Neuronal stem cell (in vitro differentiated cells): ENCODE results near the gene SRGN.
A peak's percentile ranks its signal among the peaks of the same experiment; 100 is the strongest.

Experiments
- DNase-seq: peaks from one replicate; pipeline ENCODE4 v3.0.0-alpha.2; 2013; ENCODE audit warnings: low spot score
- H2AFZ ChIP-seq: one replicate; pipeline ENCODE4 v1.6.1; 2013; ENCODE audit warnings: mild to moderate bottlenecking, low read length, inconsistent platforms
- H2AK5ac ChIP-seq: 2 replicates; pipeline ENCODE4 v1.6.1; 2013; ENCODE audit warnings: low read depth, mild to moderate bottlenecking, inconsistent platforms, low read length, moderate library complexity, mixed read lengths
- H2BK120ac ChIP-seq: 2 replicates; pipeline ENCODE4 v1.6.1; 2013; ENCODE audit warnings: low read depth, mild to moderate bottlenecking, inconsistent platforms, low read length, moderate library complexity, mixed read lengths
- H2BK12ac ChIP-seq: one replicate; pipeline ENCODE4 v1.6.1; 2013; ENCODE audit warnings: low read length, inconsistent platforms
- H2BK15ac ChIP-seq: 2 replicates; pipeline ENCODE4 v1.6.1; 2013; ENCODE audit warnings: mild to moderate bottlenecking, low read length, inconsistent platforms, mixed read lengths
- H2BK5ac ChIP-seq: one replicate; pipeline ENCODE4 v1.6.1; 2013; ENCODE audit warnings: inconsistent platforms, mild to moderate bottlenecking, low read length, moderate library complexity
- H3K14ac ChIP-seq: one replicate; pipeline ENCODE4 v1.6.1; 2013; ENCODE audit warnings: low read length, inconsistent platforms
- H3K18ac ChIP-seq: 2 replicates; pipeline ENCODE4 v1.6.1; 2013; ENCODE audit warnings: low read length, inconsistent platforms
- H3K23ac ChIP-seq: 2 replicates; pipeline ENCODE4 v1.6.1; 2013; ENCODE audit warnings: low read depth, mild to moderate bottlenecking, mixed read lengths, low read length, inconsistent platforms; ENCODE audit not compliant: poor library complexity
- H3K27ac ChIP-seq: replicated peaks from 3 replicates; pipeline ENCODE4 v1.5.1; 2013; ENCODE audit warnings: low read length, inconsistent platforms
- H3K27me3 ChIP-seq, 3 experiments: 2 replicates each; pipeline ENCODE4 v1.6.1; 2013; ENCODE audit warnings: low read length in 3 of 3, mild to moderate bottlenecking in 2 of 3, inconsistent platforms in 1 of 3, low read depth in 1 of 3, mixed read lengths in 1 of 3, moderate library complexity in 1 of 3; ENCODE audit not compliant: control insufficient read depth in 3 of 3, insufficient read depth in 3 of 3
- H3K36me3 ChIP-seq, 2 donors: replicated peaks in 1 of 2; 2 replicates each; pipeline ENCODE4 v1.6.1; 2013; ENCODE audit warnings: low read length in 2 of 2; ENCODE audit not compliant: control insufficient read depth in 2 of 2, insufficient read depth in 2 of 2
- H3K4ac ChIP-seq: 2 replicates; pipeline ENCODE4 v1.6.1; 2013; ENCODE audit warnings: inconsistent platforms, mild to moderate bottlenecking, low read length, moderate library complexity
- H3K4me1 ChIP-seq, 2 donors: 1 replicate in 1 of 2; 2 replicates in 1 of 2; pipeline ENCODE4 v1.6.1; 2013; ENCODE audit warnings: low read length in 2 of 2, low read depth in 1 of 2; ENCODE audit not compliant: control insufficient read depth in 2 of 2, insufficient read depth in 1 of 2
- H3K4me2 ChIP-seq: one replicate; pipeline ENCODE4 v1.6.1; 2013; ENCODE audit warnings: mild to moderate bottlenecking, low read length, inconsistent platforms; ENCODE audit not compliant: insufficient read depth, poor library complexity, severe bottlenecking
- H3K4me3 ChIP-seq, 2 donors: 2 replicates each; pipeline ENCODE4 v1.5.1; 2013; ENCODE audit warnings: low read length in 2 of 2, mild to moderate bottlenecking in 2 of 2, inconsistent platforms in 1 of 2, moderate library complexity in 1 of 2
- H3K79me1 ChIP-seq: one replicate; pipeline ENCODE4 v1.6.1; 2013; ENCODE audit warnings: low read depth, mild to moderate bottlenecking, inconsistent platforms, low read length, moderate library complexity
- H3K9ac ChIP-seq: one replicate; pipeline ENCODE4 v1.6.1; 2013; ENCODE audit warnings: mild to moderate bottlenecking, low read depth, low read length, inconsistent platforms; ENCODE audit not compliant: poor library complexity
- H3K9me3 ChIP-seq, 2 donors: replicated peaks in 1 of 2; 2 replicates each; pipeline versions ENCODE3 to v1.6.1; 2013; ENCODE audit warnings: low read length in 2 of 2, mild to moderate bottlenecking in 2 of 2, inconsistent platforms in 1 of 2, low read depth in 1 of 2, mixed read lengths in 1 of 2, moderate library complexity in 1 of 2; ENCODE audit not compliant: control insufficient read depth in 2 of 2, insufficient read depth in 1 of 2
- H4K8ac ChIP-seq: one replicate; pipeline ENCODE4 v1.6.1; 2013; ENCODE audit warnings: low read depth, mild to moderate bottlenecking, inconsistent platforms, low read length, moderate library complexity
- H4K91ac ChIP-seq: one replicate; pipeline ENCODE4 v1.6.1; 2013; ENCODE audit warnings: low read length, low read depth, mild to moderate bottlenecking, inconsistent platforms; ENCODE audit not compliant: poor library complexity
- WGBS, 2 donors: extraction: QIAGEN DNeasy Blood & Tissue Kit; methylation state at CpG; one replicate each; pipeline ENCODE4 v1.1.7; 2013; ENCODE audit warnings: missing lambda C conversion rate in 2 of 2, mixed read lengths in 1 of 2; ENCODE audit not compliant: insufficient read length in 2 of 2, insufficient replicate concordance in 1 of 2; ENCODE audit errors: extremely low coverage in 2 of 2; 5-methylcytosine and 5-hydroxymethylcytosine counted together

Gene SRGN

GRCh38 chr10:69123306-69123746 lies 35.4 kb downstream of the SRGN start:
- no peak overlapping the region for H2AK5ac ChIP-seq
- H3K27ac ChIP-seq, result peak overlapping the region; percentile 93
- peak overlapping the region; percentile 54 to 88 for H3K4me3 ChIP-seq
- no peak overlapping the region for H4K8ac ChIP-seq
- no peaks in the 10 kb centered on the region for H3K27me3 ChIP-seq
- H2BK12ac ChIP-seq, result no peak overlapping the region
- H3K4me1 ChIP-seq, result peaks cover 0 to 2% of the 10 kb centered on the region in 2 donors
- H3K4me2 ChIP-seq, result peak overlapping the region; percentile 66
- H3K14ac ChIP-seq, result no peak overlapping the region
- H3K9me3 ChIP-seq, result no peaks in the 10 kb centered on the region
- peak overlapping the region; percentile 88 for H3K18ac ChIP-seq
- no peaks in the 10 kb centered on the region for H3K79me1 ChIP-seq
- DNase-seq, result no peak
- H2BK15ac ChIP-seq, result no peak overlapping the region
- peak overlapping the region; percentile 90 for H3K9ac ChIP-seq
- peak overlapping the region; percentile 1 for H3K23ac ChIP-seq
- H3K36me3 ChIP-seq, result peaks cover 0 to 1% of the 10 kb centered on the region in 2 donors
- H3K4ac ChIP-seq, result no peak overlapping the region
- no peak overlapping the region for H4K91ac ChIP-seq
- no peak overlapping the region for H2BK5ac ChIP-seq
- no peak overlapping the region for H2BK120ac ChIP-seq
- peak overlapping the region; percentile 84 for H2AFZ ChIP-seq
- WGBS, 2 donors, result no CpG with 5 or more reads among the region's 16 CpGs

GRCh38 chr10:69123747-69124562 lies 36.1 kb downstream of the SRGN start, which contains the start of gene VPS26A:
Gene VPS26A, plus strand, starts transcription at chr10:69124178. Its CDS starts 100 bp downstream, at chr10:69124278.
- DNase-seq, result peak; percentile 99
- Histone ChIP-seq H2AFZ (peak within 1 kb of the TSS; percentile 84), H3K23ac (peak within 1 kb of the TSS; percentile 1), H4K91ac (no peak within 1 kb of the TSS), H3K4me2 (peak within 1 kb of the TSS; percentile 71), H3K36me3 (peaks cover 0 to 3% of the 10 kb centered on the region in 2 donors), H3K4me1 (peaks cover 0 to 2% of the 10 kb centered on the region in 2 donors), H2BK15ac (no peak within 1 kb of the TSS), H3K14ac (peak within 1 kb of the TSS; percentile 66), H2BK120ac (no peak within 1 kb of the TSS), H3K4me3 (peak within 1 kb of the TSS; percentile 54 to 97), H3K4ac (no peak within 1 kb of the TSS), H4K8ac (no peak within 1 kb of the TSS), H2BK12ac (no peak within 1 kb of the TSS), H3K18ac (peak within 1 kb of the TSS; percentile 91), H2AK5ac (no peak within 1 kb of the TSS), H2BK5ac (peak within 1 kb of the TSS; percentile 77), H3K79me1 (no peaks in the 10 kb centered on the region), H3K27me3 (no peaks in the 10 kb centered on the region), H3K9me3 (no peaks in the 10 kb centered on the region), H3K9ac (peak within 1 kb of the TSS; percentile 90), H3K27ac (peak within 1 kb of the TSS; percentile 93)
- no CpG with 5 or more reads among the region's 82 CpGs for WGBS, 2 donors

GRCh38 chr10:69124563-69125268 lies 36.8 kb downstream of the SRGN start:
- no CpG with 5 or more reads among the region's 26 CpGs for WGBS, 2 donors
- Histone ChIP-seq H2BK120ac (no peak overlapping the region), H3K27me3 (no peaks in the 10 kb centered on the region), H3K4me2 (peak overlapping the region; percentile 71), H3K23ac (peak overlapping the region; percentile 1), H3K4me3 (peak overlapping the region; percentile 54 to 97), H3K36me3 (peaks cover 0 to 5% of the 10 kb centered on the region in 2 donors), H3K4ac (no peak overlapping the region), H2BK15ac (no peak overlapping the region), H4K91ac (no peak overlapping the region), H3K9me3 (no peaks in the 10 kb centered on the region), H2AK5ac (no peak overlapping the region), H3K14ac (peak overlapping the region; percentile 66), H2BK5ac (peak overlapping the region; percentile 77), H3K4me1 (peaks cover 0 to 2% of the 10 kb centered on the region in 2 donors), H3K18ac (peak overlapping the region; percentile 91), H3K27ac (peak overlapping the region; percentile 73), H3K79me1 (peaks cover 2% of the 10 kb centered on the region), H4K8ac (no peak overlapping the region), H2BK12ac (no peak overlapping the region), H3K9ac (peak overlapping the region; percentile 85), H2AFZ (peak overlapping the region; percentile 84)
- DNase-seq, result no peak

- Histone ChIP-seq H2BK120ac (no peak overlapping the region), H3K4me1 (peaks cover 0 to 2% of the 10 kb centered on the region in 2 donors), H2BK12ac (no peak overlapping the region), H3K18ac (no peak overlapping the region), H3K4me2 (no peak overlapping the region), H2AFZ (no peak overlapping the region), H4K91ac (no peak overlapping the region), H3K4ac (no peak overlapping the region), H3K36me3 (peaks cover 0 to 5% of the 10 kb centered on the region in 2 donors), H2BK15ac (no peak overlapping the region), H3K27ac (no peak overlapping the region), H3K9ac (no peak overlapping the region), H3K23ac (no peak overlapping the region), H3K14ac (no peak overlapping the region), H2BK5ac (no peak overlapping the region), H3K9me3 (no peaks in the 10 kb centered on the region), H4K8ac (no peak overlapping the region), H3K4me3 (peak overlapping the region in 1 of 2 donors; percentile 54), H3K27me3 (no peaks in the 10 kb centered on the region), H2AK5ac (no peak overlapping the region), H3K79me1 (peaks cover 2% of the 10 kb centered on the region)
- DNase-seq, result no peak
- WGBS, 2 donors, result no CpG with 5 or more reads among the region's 1 CpG
Measured at GRCh38 chr10:69125554-69125953, 37.7 kb downstream of the SRGN start.
